KOPT-K1 (cell line): ENCODE measurements around the gene SLC66A3.

Source experiments
- H3K27ac ChIP-seq: fragments of 200-600 bp; sonication (generic); 2 replicates; pipeline ENCODE4 v1.5.1; 2016; ENCODE audit warnings: antibody characterized with exemption, mild to moderate bottlenecking, low read depth, low read length; ENCODE audit not compliant: poor library complexity, severe bottlenecking
- H3K36me3 ChIP-seq: fragments of 200-600 bp; sonication (generic); 2 replicates; pipeline ENCODE4 v1.5.1; 2017; ENCODE audit warnings: antibody characterized with exemption, mild to moderate bottlenecking, low read length, moderate library complexity; ENCODE audit not compliant: insufficient read depth
- H3K9me3 ChIP-seq: fragments of 200-600 bp; sonication (generic); 2 replicates; pipeline ENCODE4 v1.5.1; 2017; ENCODE audit warnings: antibody characterized with exemption, low read length, mild to moderate bottlenecking; ENCODE audit not compliant: insufficient read depth, poor library complexity, severe bottlenecking

The SLC66A3 gene

DNA sequence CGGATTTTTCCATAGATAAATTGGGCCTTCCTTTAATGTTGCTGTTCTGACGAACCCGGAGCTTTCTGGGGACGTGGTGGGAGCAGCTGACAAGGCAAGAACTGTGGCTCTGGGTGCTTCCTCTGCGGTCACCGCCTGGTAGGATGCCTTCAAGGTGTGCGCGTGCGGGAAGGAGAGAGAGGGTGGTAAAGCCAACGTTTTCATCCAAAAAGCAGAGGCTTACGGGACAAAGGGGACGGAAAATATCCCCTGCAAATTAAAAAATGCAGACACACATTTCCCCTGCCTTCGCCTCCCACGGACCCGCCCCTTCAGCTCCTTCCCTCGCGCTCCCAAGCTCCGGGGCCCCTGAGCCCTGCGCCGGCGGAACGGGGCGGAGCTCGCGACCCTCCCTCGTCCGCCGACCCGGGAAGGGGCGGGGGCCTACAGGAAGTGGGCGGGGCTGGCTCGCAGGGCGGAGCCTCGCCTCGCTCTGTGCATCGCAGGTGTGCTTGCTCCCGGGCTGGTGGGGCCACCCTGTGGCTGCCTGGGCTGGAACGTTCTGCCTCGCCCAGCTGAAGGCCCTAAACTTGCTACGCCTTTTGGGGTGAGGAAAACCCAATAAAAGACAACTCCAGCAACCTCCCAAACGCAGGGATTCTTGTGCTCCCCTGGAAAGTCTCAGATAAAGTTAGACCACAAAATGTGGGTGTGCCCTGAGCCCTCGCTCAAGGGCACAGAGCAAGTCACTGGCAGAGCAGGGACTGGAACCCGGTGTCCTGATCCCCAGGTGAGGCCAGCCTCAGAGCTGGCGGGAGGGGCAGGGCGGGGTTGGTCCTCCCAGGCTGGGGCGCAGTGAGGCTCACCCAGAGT, 25.4 kb upstream of the SLC66A3 start:
- peak overlapping the region; percentile 56 for H3K27ac ChIP-seq
- H3K36me3 ChIP-seq = no peaks in the 10 kb centered on the region
- H3K9me3 ChIP-seq = no peaks in the 10 kb centered on the region

DNA sequence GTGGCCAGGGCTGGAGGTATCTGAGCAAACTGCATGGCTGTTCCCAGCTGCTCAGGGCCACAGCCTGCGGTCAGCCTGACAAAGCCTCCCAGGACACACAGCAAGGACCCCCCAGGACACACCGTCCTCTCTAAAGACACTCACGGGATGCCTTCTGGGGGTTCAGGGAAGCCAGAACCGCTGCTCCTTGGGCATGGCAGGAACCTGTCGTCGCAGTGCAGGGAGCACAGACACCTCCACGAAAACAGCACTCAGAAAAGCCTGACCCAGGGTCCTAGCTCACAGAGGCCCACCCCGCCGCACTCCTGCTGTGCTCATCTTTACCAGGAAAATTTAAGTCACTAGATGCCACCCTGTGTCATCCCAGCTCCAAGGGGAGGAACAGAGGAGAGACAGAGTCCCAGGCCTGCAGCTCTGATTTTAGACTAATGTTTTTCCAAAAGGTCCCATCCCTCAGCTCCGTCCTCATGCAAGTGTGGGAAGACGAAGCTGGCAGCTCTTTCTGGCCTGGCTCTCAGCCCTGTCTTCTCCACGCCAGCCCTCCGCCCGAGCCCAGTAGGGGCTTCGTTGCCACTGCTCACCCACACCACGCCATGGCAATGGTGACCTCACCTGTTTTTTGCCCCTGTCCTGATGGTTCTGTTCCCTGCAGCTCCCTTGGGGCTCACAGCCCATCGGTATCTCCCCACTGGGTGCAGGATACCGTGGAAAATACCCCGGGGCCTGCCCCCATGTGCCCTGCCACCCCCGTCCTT, 23.9 kb upstream of the SLC66A3 start:
- H3K27ac ChIP-seq = no peak overlapping the region
- no peaks in the 10 kb centered on the region for H3K36me3 ChIP-seq
- H3K9me3 ChIP-seq = no peaks in the 10 kb centered on the region

DNA sequence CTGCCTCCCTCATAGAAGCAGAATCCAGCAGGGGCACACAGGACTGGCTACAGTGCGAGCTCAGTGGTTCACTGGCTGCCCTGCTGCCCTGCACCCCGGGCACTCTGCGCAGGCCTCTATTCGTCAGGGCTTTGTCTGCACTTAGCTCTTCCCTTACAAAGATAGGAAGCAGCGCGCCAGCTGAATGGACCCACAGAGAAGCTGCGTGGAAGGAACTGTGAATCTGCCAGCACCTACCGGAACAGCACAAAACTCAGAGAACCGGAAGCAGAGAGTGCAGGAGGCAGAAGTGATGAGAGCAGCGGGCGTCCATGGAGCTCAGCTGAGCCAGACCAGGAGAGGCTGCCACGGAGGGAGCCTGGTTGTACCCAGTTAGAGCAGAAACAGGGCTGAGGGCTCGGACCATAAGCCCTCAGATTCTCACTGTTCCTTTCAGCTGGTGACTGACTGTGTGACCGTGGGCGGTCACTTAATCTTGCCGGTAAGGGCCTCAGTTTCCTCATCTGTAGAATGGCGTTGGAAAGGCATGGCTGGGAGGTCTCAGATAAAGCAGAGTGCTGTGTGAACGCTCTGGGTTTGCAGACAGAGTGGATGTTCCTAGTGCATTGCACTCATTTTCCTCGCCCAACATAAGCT, 23.1 kb upstream of the SLC66A3 start:
- no peaks in the 10 kb centered on the region for H3K9me3 ChIP-seq
- H3K36me3 ChIP-seq = no peaks in the 10 kb centered on the region
- H3K27ac ChIP-seq = no peak overlapping the region

DNA sequence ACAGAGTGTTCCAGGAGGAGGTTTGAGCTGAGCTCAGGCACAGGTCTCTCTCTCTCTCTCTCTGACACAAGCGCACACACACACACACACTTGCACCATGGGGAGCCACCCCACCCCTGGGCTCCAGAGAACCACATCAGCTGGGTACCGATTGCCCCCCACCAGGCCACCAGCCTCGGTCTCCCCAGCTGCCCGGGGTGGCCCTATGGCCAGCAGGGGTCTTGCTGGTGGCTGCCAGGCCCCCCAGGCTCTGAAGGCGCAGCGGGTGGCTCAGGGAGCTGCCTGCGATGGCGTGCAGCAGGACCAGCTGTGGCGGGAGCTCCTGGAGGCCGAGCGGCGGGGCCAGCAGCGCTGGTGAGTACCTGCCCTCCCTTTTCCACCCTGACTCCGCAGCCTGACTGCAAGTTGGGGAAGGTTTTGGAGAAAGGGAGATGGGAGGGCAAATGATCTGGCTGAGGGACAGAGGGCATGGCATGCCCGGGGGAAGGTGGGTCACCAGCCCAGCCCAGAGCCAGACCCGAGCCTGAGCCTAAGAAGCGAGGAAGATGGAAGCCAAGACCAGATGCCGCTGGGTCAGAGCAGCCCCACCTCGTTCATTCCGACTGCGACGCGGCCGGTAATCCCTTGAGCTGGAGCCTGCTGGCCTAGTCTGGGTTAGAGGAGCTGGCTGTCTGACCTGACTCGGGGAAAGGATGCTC, 21.9 kb upstream of the SLC66A3 start:
- Histone ChIP-seq H3K36me3 (no peaks in the 10 kb centered on the region), H3K27ac (peak overlapping the region; percentile 25), H3K9me3 (no peaks in the 10 kb centered on the region)

DNA sequence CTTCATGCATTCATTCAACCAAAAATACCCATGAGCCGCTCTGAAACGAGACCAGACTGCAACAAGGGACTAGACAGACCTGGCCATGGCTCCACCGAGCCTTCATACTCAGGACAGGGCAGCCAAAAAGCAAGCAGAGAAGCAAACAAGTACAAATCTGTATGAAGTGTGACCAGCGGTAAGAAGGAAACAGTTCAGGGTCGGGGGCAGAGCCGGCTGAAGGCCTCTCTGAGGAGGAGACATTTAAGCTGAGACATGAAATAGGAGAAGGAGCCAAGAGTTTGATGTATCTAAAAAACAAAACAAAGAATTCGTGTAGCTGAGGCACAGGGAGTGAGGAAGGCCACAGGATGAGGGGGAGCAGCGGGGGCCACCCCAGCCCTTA, 21.3 kb upstream of the SLC66A3 start:
- Histone ChIP-seq H3K36me3 (no peaks in the 10 kb centered on the region), H3K9me3 (no peaks in the 10 kb centered on the region), H3K27ac (no peak overlapping the region)

DNA sequence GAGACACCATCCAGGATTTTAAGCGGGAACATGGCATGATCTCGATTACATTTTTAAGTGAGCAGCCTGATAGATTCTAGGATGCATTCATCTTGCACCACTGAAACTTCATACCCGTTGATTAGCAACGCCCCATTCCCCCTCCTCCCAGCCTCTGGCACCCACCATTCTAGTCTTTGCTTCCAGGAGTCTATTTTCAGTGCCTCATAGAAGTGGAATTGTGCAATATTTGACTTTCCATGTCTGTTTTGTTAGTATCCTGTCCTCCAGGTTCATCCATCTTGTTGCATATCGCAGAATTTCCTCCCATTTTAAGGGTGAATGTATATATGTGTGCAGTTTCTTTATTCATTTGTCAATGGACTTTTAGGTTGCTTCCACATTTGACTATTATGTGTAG, 20.9 kb upstream of the SLC66A3 start:
- Histone ChIP-seq H3K9me3 (no peaks in the 10 kb centered on the region), H3K36me3 (no peaks in the 10 kb centered on the region), H3K27ac (no peak overlapping the region)

DNA sequence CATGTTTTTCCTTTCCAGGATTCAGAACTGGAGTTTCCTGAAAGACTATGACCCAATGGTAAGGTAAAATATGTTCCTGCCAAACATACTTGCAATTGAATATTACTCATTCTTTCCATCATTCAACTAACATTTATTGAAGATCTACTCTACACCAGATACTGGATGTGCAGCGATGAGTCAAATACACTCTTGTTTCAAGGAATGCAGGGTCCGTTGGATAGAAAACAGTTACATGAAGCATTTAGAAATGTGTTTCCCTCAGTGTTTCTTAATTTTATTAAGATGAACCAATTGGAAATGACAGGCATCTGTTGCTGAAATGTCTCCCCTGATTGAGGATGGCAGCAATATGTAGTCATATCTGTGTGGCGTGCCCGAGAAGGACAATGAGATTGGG, 14.8 kb upstream of the SLC66A3 start:
- Histone ChIP-seq H3K9me3 (no peaks in the 10 kb centered on the region), H3K36me3 (no peaks in the 10 kb centered on the region), H3K27ac (no peak overlapping the region)

DNA sequence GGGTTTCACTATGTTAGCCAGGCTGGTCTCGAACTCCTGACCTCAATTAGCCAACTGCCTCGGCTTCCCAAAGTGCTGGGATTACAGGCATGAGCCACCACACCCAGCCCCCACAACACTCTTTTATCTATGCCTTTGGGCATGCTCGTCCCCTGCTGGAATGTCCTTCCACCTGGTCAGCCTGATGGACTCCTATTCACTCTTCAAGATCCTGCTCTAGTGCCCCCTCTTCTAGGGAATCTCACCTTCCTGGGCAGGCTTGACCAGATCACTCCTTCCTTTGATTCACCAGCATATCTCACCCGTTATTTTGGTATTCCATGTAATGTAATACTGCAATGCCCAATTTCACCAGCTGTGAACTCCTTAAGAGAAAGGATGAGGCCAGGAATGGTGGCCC, 13.9 kb upstream of the SLC66A3 start:
- Histone ChIP-seq H3K27ac (no peak overlapping the region), H3K36me3 (no peaks in the 10 kb centered on the region)

DNA sequence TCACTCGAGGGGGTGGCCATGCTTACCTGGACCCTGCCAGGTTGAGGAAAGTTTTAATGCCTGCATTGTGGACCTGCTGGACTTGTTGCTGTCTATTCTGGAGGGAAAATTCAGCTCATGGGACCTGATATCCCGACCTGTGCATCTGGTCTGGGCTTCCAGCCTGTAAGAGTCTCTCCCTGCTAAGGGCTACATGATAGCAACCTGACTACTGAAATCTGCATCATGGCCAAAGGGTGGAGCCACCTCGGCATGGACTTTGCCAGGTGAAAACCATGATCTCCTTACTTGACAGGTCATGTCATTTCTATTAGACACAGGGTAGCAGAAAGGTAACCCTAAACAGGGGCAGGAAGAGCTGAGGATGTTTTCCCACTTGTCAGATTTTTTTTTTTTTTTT, 12.9 kb upstream of the SLC66A3 start:
- Histone ChIP-seq H3K27ac (no peak overlapping the region), H3K9me3 (no peaks in the 10 kb centered on the region), H3K36me3 (no peaks in the 10 kb centered on the region)

More for the DNA sequence above, 13.9 kb upstream of the SLC66A3 start:
- H3K9me3 ChIP-seq = no peaks in the 10 kb centered on the region

DNA sequence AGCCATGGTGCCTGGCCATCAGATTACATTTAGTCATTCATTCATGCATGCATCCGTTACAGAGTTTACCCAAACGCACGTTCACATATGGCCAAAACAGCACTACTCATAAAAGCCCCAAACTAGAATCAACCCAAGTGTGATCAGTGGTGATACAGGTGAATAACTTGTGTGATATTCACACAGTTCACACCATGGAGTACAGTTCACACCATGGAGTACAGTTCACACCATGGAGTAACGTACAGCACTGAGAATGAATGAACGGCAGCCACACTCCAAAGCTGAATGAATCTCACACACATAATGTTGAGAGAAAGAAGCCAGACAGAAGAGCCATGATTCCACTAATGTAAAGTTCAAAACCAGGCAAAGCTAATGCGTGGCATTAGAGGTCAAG, 12.3 kb upstream of the SLC66A3 start:
- H3K36me3 ChIP-seq = no peaks in the 10 kb centered on the region
- no peaks in the 10 kb centered on the region for H3K9me3 ChIP-seq
- H3K27ac ChIP-seq = no peak overlapping the region

DNA sequence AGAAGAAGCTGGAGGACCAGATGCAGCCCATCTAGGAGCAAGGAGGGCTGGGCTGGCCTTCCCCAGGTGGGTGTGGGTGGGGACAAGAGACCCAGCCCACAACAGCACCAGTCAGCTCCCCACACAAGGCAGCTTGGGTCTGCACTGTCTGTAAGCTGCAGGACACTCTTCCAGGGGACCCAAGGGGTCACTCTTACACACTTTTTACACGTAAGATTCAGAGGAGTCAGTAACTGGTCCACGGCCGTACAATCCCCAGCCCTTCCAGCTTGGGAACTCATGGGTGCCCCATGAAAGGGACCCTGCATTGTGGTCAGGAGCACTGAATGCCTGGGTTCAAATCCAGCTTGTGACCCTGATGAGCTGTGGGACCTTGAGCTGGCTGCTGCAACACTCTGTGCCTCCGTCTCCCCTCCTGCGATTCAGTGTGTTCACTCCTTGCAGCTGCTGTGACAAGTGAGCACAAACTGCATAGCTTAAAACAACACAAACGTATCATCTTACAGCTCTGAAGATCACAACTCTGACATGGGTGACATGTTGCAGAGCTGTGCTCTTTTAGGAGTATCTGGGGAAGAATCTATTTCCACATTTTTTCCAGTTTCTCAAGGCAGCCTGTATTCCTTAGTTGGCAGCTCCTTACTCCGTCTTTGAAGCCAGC, 11.1 kb upstream of the SLC66A3 start:
- H3K36me3 ChIP-seq = no peaks in the 10 kb centered on the region
- H3K27ac ChIP-seq = no peak overlapping the region
- H3K9me3 ChIP-seq = no peaks in the 10 kb centered on the region

DNA sequence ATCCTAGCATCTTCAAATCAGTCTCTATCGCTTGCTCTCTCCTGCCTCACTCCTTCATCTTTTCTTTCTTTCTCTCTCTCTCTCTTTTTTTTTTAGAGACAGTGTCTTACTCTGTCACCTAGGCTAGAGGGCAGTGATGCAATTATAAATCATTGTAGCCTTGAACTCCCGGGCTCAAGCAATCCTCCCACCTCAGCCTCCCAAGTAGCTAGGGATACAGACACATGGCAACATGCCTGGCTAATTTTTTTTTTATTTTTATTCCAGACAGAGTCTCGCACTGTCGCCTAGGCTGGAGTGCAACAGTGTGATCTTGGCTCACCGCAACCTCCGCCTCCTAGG, 10.6 kb upstream of the SLC66A3 start:
- H3K27ac ChIP-seq = no peak overlapping the region

DNA sequence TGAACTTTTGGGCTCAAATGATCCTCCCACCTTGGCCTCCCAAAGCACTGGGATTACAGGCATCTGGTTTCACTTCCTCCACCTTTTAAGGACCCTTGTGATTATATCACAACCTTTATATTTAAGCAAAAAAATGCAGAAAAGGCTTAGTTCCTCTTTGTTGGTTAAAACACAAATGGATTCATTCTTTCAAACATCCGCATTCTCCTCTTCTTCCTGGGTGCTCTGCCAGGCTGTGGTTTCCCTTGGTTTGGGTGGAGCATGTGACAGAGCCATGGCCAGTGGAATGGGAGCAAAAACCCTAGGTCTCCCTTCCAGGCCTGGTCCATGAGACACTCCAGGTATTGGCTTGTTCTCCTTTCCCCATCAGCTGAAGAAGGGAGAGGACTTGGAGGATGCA, 9.9 kb upstream of the SLC66A3 start:
- Histone ChIP-seq H3K9me3 (no peaks in the 10 kb centered on the region), H3K36me3 (no peaks in the 10 kb centered on the region), H3K27ac (no peak overlapping the region)

More for the DNA sequence above, 10.6 kb upstream of the SLC66A3 start:
- Histone ChIP-seq H3K36me3 (no peaks in the 10 kb centered on the region), H3K9me3 (no peaks in the 10 kb centered on the region)

DNA sequence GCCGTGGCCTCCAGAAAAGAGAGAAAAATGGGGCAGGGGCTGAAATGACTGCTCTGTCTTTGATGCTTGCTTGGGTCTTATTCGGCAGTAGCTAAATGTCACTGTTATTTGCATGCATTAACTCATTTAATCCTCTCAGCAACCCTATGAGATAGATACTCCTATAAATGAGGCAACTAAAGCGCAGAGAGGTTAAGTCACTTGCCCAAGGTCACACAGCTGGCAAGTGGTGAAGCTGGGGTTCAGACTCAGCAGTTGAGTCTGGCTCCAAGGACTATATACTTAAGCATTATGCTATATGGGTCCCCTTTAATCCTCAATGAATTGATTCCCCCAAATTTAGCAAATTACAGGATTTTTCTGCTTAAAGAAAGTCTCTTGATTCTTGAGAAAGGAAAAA, 9.2 kb upstream of the SLC66A3 start:
- Histone ChIP-seq H3K27ac (no peak overlapping the region), H3K9me3 (no peaks in the 10 kb centered on the region), H3K36me3 (no peaks in the 10 kb centered on the region)

DNA sequence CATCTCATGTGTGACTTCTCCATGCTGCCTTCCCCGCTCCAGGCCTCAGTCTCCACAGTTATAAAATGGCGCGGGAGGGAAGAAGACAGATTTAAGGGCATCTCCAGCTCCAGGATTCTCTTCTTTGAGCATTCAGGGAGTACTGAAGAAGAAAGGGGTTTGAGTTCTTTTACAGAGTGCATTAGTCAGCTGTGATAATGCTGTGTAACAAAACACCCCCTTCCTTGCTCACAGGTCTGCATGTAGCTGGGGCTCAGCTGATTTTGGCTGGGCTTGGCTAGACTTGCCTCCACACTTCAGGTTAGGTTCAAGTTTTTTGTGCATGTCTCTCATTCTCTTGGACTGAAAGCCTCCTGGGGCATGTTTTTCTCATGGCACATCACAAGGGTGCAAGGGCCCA, 8.0 kb upstream of the SLC66A3 start:
- Histone ChIP-seq H3K27ac (no peak overlapping the region), H3K36me3 (no peaks in the 10 kb centered on the region), H3K9me3 (no peaks in the 10 kb centered on the region)
